Kidney (tissue), 14 donors: Measurements from ENCODE around the gene PLD6. TPM values are rescaled to one million over a fixed set of nuclear protein-coding genes. Genes with fewer than 3 reads are reported as not detected.

Experiments used
- DNase-seq, 5 donors: peaks; one replicate each; pipeline ENCODE4 v3.0.0-alpha.2; 2013 to 2020
- FAIRE-seq: peaks from 2 replicates; lab custom pipeline; 2012; peaks lifted over from hg19 to GRCh38; lab: Jason Lieb, UNC
- H3K27ac ChIP-seq, 2 donors: one replicate each; pipeline ENCODE4 v1.7.0; 2013; ENCODE audit warnings: low read depth in 2 of 2, low read length in 2 of 2, inconsistent platforms in 1 of 2
- H3K27me3 ChIP-seq: one replicate; pipeline ENCODE4 v1.7.1; 2013; ENCODE audit warnings: low read length, inconsistent platforms; ENCODE audit not compliant: control insufficient read depth, insufficient read depth
- H3K36me3 ChIP-seq, 3 donors: one replicate each; pipeline versions ENCODE4 v1.7.0 to v1.7.1; 2013; ENCODE audit warnings: low read length in 3 of 3, control low read depth in 1 of 3, inconsistent platforms in 1 of 3; ENCODE audit not compliant: insufficient read depth in 3 of 3, control insufficient read depth in 2 of 3
- H3K4me1 ChIP-seq, 3 donors: one replicate each; pipeline versions ENCODE4 v1.7.0 to v1.7.1; 2013; ENCODE audit warnings: low read length in 3 of 3, inconsistent platforms in 1 of 3, low read depth in 1 of 3; ENCODE audit not compliant: control insufficient read depth in 2 of 3, insufficient read depth in 2 of 3
- H3K4me3 ChIP-seq, 3 donors: one replicate each; pipeline versions ENCODE4 v1.7.0 to v1.8.1; 2013; ENCODE audit warnings: low read length in 3 of 3, control low read depth in 1 of 3, inconsistent platforms in 1 of 3
- H3K9ac ChIP-seq, 3 donors: one replicate each; pipeline versions ENCODE4 v1.7.0 to v1.7.1; 2013; ENCODE audit warnings: low read length in 3 of 3, control low read depth in 1 of 3, inconsistent platforms in 1 of 3
- H3K9me3 ChIP-seq, 3 donors: one replicate each; pipeline versions ENCODE4 v1.7.0 to v1.7.1; 2013; ENCODE audit warnings: low read length in 3 of 3, control low read depth in 1 of 3, inconsistent platforms in 1 of 3; ENCODE audit not compliant: control insufficient read depth in 2 of 3, insufficient read depth in 1 of 3
- CTCF ChIP-seq: IDR thresholded peaks from 3 replicates; pipeline ENCODE4 v1.5.1; 2012; ENCODE audit warnings: mild to moderate bottlenecking, moderate library complexity, borderline replicate concordance; ENCODE audit not compliant: insufficient read depth; ENCODE audit errors: extremely low read depth
- intact Hi-C: fragments of 100-400 bp; cut with DNase I; formaldehyde crosslinking; loops from one replicate; pipeline ENCODE4 v1.11.1; 2022
- polyA plus RNA-seq: library from polyadenylated mRNA; stranded (reverse); fragments of 350-450 nt; fragmentation: Illumina TruSeq; extraction: RNeasy Lipid Tissue Mini Kit (QIAGEN cat#74804); gene quantifications from one replicate; pipeline ENCODE4 v1.2.3, GENCODE V29; 2014; ENCODE audit warnings: low read depth, low replicate concordance; ENCODE audit not compliant: insufficient read depth
- total RNA-seq: library from RNA; stranded (reverse); fragmentation: NEBNext Ultra II Directional; extraction: Animal tissue kit (Norgen Biotek cat#: 25700); gene quantifications from one replicate; pipeline ENCODE4 v1.2.1, GENCODE V29; 2021
- donor health status: control.
- donor health status: control.
- donor health status: control.
- donor health status: control.
- donor health status: control.
- donor health status: DM: yes; HTN: yes; CAD: no.
- donor health status: Normal renal cell carcinoma (clear cell type).

The PLD6 gene
- total and polyA plus RNA-seq, 2 donors from 2014 or later: 2.9 to 3.7 TPM

DNA sequence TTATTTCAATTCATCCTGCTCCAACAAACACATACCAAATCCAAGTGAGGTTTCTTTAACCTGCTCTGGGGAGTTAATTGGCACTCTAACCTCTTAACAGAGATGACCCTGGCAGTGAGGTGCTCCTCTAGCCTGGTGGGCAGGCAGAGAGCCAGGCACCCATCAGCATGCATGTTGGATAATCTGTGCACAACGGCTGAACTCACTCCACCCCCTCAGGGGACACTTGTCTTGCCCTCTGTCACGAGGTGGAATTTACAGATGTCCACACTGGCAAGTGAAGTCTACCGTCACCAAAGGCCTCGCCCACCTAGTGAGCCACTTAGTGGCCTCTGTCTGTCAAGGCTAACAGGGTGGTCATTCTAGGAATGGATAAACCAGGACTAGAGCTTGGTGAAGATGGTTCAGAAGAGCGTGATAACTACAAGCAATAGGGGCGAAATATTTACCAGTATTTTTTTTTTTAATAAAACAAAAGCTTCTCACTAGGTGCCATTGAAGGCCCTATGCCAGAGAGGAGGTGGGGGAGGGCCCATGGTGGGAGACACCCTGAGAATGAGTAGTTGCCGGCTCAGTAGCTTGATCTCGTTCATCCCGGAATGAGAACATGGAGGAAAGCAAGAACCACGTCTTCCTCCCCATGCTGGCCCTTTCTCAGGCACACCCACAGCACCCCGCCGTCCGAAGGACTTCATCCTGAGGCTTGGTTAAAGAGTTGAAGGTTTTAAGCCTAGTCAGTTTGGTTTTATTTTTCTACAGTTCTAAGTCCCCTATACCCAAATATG is 25.2 kb downstream of the PLD6 start:
- H3K27me3 ChIP-seq: no peaks in the 10 kb centered on the region
- intact Hi-C loops: no loop called here
- no peak overlapping the region for H3K27ac ChIP-seq
- no peaks in the 10 kb centered on the region for H3K9me3 ChIP-seq
- TF ChIP-seq CTCF: no peak
- H3K36me3 ChIP-seq: peaks cover 3 to 56% (median 55%) of the 10 kb centered on the region in 3 donors
- H3K4me1 ChIP-seq: no peaks in the 10 kb centered on the region
- H3K4me3 ChIP-seq: no peak overlapping the region
- DNase-seq (no peak), FAIRE-seq (no peak)
- H3K9ac ChIP-seq: no peak overlapping the region

- Histone ChIP-seq H3K27ac (no peak overlapping the region), H3K4me3 (no peak overlapping the region), H3K36me3 (peaks cover 3 to 63% (median 63%) of the 10 kb centered on the region in 3 donors), H3K9ac (no peak overlapping the region), H3K27me3 (no peaks in the 10 kb centered on the region), H3K9me3 (no peaks in the 10 kb centered on the region), H3K4me1 (no peaks in the 10 kb centered on the region)
- DNase-seq (no peak), FAIRE-seq (no peak)
- TF ChIP-seq CTCF: no peak
- intact Hi-C loops: no loop called here
Measured at GRCh38 chr17:17180141-17180603, 26.0 kb downstream of the PLD6 start.

DNA sequence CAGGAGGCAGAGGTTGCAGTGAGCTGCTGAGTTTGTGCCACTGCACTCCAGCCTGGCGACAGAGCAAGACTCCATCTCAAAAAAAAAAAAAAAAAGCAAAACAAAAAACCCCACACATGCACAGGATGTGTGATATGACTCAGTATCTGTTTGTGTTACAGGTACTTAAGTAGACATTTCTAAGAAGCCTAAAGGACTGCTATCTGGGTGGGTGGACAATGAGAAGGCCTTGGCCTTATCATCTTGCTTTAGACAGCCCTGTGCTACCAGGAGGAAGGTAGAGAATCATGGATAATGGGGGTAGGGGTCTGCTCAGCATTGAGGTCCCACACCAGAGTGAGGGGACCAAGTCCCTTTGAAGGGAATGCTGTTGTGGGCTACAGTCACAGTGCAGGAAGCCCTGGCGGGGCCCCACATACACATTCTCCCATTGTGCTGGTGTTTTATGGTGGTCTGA is 26.7 kb downstream of the PLD6 start:
- no peak overlapping the region for H3K9ac ChIP-seq
- H3K27ac ChIP-seq: no peak overlapping the region
- no peak for TF ChIP-seq CTCF
- no peaks in the 10 kb centered on the region for H3K4me1 ChIP-seq
- DNase-seq (no peak), FAIRE-seq (no peak)
- intact Hi-C loops: no loop called here
- peaks cover 3 to 71% (median 67%) of the 10 kb centered on the region in 3 donors for H3K36me3 ChIP-seq
- no peak overlapping the region for H3K4me3 ChIP-seq
- H3K9me3 ChIP-seq: no peaks in the 10 kb centered on the region
- no peaks in the 10 kb centered on the region for H3K27me3 ChIP-seq
